DND-41 (cell line): ENCODE measurements around the gene RCOR1.

Source experiments
- ATAC-seq: fragments of 200-7000 bp; cut with Tn5 transposase; 3 replicates; pipeline ENCODE4 v1.9.1; 2021; ENCODE audit warnings: low read depth; ENCODE audit not compliant: insufficient read depth
- DNase-seq: peaks from one replicate; pipeline ENCODE4 v3.0.0-alpha.2; 2020
- H2AFZ ChIP-seq: 2 replicates; pipeline ENCODE4 v1.6.0; 2012; ENCODE audit warnings: low read depth, low read length
- H3K27ac ChIP-seq: 2 replicates; pipeline ENCODE4 v1.5.1; 2012; ENCODE audit warnings: low read length, inconsistent platforms
- H3K27me3 ChIP-seq: fragments of 200-600 bp; sonication (generic); 2 replicates; pipeline ENCODE4 v1.6.0; 2012; ENCODE audit warnings: low read length, mild to moderate bottlenecking, inconsistent platforms; ENCODE audit not compliant: insufficient read depth, poor library complexity
- H3K36me3 ChIP-seq: 2 replicates; pipeline ENCODE4 v1.5.1; 2012; ENCODE audit warnings: low read length, inconsistent platforms; ENCODE audit not compliant: insufficient read depth
- H3K4me1 ChIP-seq: 2 replicates; pipeline ENCODE4 v1.5.1; 2012; ENCODE audit warnings: mild to moderate bottlenecking, low read length; ENCODE audit not compliant: insufficient read depth
- H3K4me2 ChIP-seq: 2 replicates; pipeline ENCODE4 v1.6.0; 2012; ENCODE audit warnings: mild to moderate bottlenecking, moderate library complexity, low read length, inconsistent platforms; ENCODE audit not compliant: insufficient read depth
- H3K4me3 ChIP-seq, 2 experiments: fragments of 200-600 bp in 1 of 2; shearing (Covaris generic) in 1 of 2; 2 replicates each; pipeline ENCODE4 v1.5.1; 2012 to 2016; ENCODE audit warnings: inconsistent platforms in 2 of 2, low read length in 2 of 2, mild to moderate bottlenecking in 2 of 2, low read depth in 1 of 2, moderate library complexity in 1 of 2
- H3K79me2 ChIP-seq: 2 replicates; pipeline ENCODE4 v1.6.0; 2012; ENCODE audit warnings: low read length, inconsistent platforms; ENCODE audit not compliant: insufficient read depth
- H3K9ac ChIP-seq: 2 replicates; pipeline ENCODE4 v1.6.0; 2012; ENCODE audit warnings: low read depth, mild to moderate bottlenecking, inconsistent platforms, low read length, moderate library complexity
- H3K9me3 ChIP-seq: 2 replicates; pipeline ENCODE4 v1.5.1; 2012; ENCODE audit warnings: low read length, moderate library complexity, mild to moderate bottlenecking, inconsistent platforms; ENCODE audit not compliant: insufficient read depth, severe bottlenecking
- H4K20me1 ChIP-seq: 2 replicates; pipeline ENCODE4 v1.6.0; 2012; ENCODE audit warnings: low read length; ENCODE audit not compliant: insufficient read depth
- EZH2 ChIP-seq: IDR thresholded peaks from 3 replicates; pipeline ENCODE4 v1.6.1; 2012; ENCODE audit warnings: borderline replicate concordance, low read depth, mild to moderate bottlenecking, moderate library complexity, low read length, inconsistent platforms; ENCODE audit not compliant: severe bottlenecking
- TF ChIP-seq, protein P1 (sequence below): IDR thresholded peaks from 2 replicates; pipeline ENCODE4 v1.5.1; 2012; ENCODE audit warnings: borderline replicate concordance, low read length, moderate library complexity, mild to moderate bottlenecking; ENCODE audit not compliant: poor library complexity, severe bottlenecking; ENCODE audit errors: extremely low read depth

Gene RCOR1

DNA sequence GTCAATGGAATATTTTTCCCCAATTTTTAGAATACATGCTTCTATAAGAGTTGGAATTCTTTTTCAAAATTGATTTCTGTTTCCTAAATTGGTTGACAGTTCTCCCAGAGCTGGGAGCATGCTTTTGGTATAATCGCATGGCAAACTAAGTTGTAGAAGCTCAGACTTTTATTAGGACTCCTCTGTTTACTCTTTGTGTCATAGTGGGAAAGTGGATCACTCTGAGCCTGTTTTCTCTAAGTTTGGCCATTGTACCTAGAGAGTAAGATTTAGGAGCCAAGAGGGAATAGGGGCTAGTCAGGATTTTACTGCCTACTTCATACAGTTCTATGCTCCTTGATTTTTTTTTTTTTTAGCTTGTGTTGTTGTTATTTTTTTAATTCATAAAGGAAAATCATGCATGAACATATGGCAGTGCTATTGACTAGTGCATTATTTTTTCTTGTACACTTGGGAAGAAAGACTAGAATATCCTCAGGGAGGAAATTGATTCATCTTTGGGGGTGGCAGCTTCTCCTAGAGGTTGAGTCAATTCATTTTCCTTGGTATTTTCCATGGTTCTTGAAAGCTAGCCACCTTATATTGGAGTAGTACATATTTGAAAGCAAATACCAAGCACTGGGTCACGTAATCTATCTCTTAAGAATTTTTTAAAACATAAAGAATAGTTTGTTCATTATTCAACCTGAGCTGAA is 107.1 kb downstream of the RCOR1 start:
- Histone ChIP-seq H3K4me2 (no peak overlapping the region), H3K4me3 (no peak overlapping the region), H3K79me2 (peaks cover 51% of the 10 kb centered on the region), H4K20me1 (peaks cover 18% of the 10 kb centered on the region; the same call in 1 of the 2 replicates), H3K9me3 (peaks cover 7% of the 10 kb centered on the region), H3K27ac (no peak overlapping the region), H3K27me3 (no peaks in the 10 kb centered on the region), H2AFZ (no peak overlapping the region), H3K4me1 (peaks cover 20% of the 10 kb centered on the region), H3K9ac (no peak overlapping the region), H3K36me3 (peaks cover 27% of the 10 kb centered on the region)
- DNase-seq = no peak
- no peak for TF ChIP-seq EZH2
- TF ChIP-seq, protein P1, sequence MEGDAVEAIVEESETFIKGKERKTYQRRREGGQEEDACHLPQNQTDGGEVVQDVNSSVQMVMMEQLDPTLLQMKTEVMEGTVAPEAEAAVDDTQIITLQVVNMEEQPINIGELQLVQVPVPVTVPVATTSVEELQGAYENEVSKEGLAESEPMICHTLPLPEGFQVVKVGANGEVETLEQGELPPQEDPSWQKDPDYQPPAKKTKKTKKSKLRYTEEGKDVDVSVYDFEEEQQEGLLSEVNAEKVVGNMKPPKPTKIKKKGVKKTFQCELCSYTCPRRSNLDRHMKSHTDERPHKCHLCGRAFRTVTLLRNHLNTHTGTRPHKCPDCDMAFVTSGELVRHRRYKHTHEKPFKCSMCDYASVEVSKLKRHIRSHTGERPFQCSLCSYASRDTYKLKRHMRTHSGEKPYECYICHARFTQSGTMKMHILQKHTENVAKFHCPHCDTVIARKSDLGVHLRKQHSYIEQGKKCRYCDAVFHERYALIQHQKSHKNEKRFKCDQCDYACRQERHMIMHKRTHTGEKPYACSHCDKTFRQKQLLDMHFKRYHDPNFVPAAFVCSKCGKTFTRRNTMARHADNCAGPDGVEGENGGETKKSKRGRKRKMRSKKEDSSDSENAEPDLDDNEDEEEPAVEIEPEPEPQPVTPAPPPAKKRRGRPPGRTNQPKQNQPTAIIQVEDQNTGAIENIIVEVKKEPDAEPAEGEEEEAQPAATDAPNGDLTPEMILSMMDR = no peak
- no peak for ATAC-seq

DNA sequence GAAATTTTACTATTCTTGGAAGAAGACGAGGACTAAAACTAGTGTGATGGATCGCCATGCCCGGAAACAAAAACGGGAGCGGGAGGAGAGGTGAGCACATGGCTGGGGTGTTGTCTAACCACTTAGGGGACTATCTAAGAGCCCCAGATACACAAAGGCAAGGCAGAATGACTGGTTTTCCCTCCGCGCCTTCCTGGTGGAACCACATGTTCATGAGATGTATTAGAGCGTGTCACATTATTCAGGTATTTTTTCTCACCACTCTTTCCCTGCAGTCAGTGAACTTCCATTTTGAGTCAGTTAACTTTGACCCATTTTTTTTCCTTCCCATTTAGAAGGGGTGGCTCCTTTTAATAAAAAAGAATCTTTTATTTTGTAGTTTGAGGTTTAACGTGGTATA is 116.0 kb downstream of the RCOR1 start:
- no peak for ATAC-seq
- no peaks in the 10 kb centered on the region for H3K79me2 ChIP-seq
- peaks cover 13% of the 10 kb centered on the region for H3K9me3 ChIP-seq
- H3K4me1 ChIP-seq = no peaks in the 10 kb centered on the region
- H3K4me2 ChIP-seq = no peak overlapping the region
- no peak overlapping the region for H3K4me3 ChIP-seq
- H3K36me3 ChIP-seq = peaks cover 61% of the 10 kb centered on the region
- H3K27ac ChIP-seq = no peak overlapping the region
- H3K27me3 ChIP-seq = no peaks in the 10 kb centered on the region
- H3K9ac ChIP-seq = no peak overlapping the region
- no peak overlapping the region for H2AFZ ChIP-seq
- TF ChIP-seq EZH2 = no peak
- TF ChIP-seq, protein P1 = no peak
- DNase-seq = no peak
- H4K20me1 ChIP-seq = no peaks in the 10 kb centered on the region

DNA sequence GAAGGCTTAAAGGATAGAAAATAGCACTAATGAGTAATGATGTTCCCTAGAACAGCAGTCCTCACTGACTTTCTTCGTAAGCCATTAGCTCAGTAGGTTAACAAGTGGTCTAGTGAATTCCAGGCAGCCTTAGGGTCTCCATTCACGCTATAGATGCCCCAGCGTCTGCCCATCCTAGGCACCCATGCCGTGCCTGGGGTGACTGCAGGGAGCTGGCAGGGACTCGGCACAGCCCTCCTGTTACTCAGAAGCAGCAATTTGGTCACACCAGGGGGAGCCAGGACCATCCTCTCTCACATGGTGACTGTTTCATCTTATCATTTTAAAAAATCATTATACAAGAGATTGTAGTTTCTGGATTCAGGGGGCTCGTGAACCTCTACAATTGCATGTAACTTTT is 118.8 kb downstream of the RCOR1 start:
- peaks cover 54% of the 10 kb centered on the region for H3K36me3 ChIP-seq
- ATAC-seq = no peak
- no peak for DNase-seq

More for the DNA sequence above, 118.8 kb downstream of the RCOR1 start:
- no peak overlapping the region for H3K27ac ChIP-seq
- H3K4me2 ChIP-seq = no peak overlapping the region
- no peaks in the 10 kb centered on the region for H3K9me3 ChIP-seq
- H3K4me3 ChIP-seq = no peak overlapping the region
- no peaks in the 10 kb centered on the region for H3K27me3 ChIP-seq
- H3K9ac ChIP-seq = no peak overlapping the region
- no peaks in the 10 kb centered on the region for H3K79me2 ChIP-seq
- no peak overlapping the region for H2AFZ ChIP-seq
- no peaks in the 10 kb centered on the region for H3K4me1 ChIP-seq
- no peak for TF ChIP-seq EZH2
- TF ChIP-seq, protein P1 = no peak
- H4K20me1 ChIP-seq = no peaks in the 10 kb centered on the region
